ENCODE measurements around the gene UBL4A.

Gene UBL4A

DNA sequence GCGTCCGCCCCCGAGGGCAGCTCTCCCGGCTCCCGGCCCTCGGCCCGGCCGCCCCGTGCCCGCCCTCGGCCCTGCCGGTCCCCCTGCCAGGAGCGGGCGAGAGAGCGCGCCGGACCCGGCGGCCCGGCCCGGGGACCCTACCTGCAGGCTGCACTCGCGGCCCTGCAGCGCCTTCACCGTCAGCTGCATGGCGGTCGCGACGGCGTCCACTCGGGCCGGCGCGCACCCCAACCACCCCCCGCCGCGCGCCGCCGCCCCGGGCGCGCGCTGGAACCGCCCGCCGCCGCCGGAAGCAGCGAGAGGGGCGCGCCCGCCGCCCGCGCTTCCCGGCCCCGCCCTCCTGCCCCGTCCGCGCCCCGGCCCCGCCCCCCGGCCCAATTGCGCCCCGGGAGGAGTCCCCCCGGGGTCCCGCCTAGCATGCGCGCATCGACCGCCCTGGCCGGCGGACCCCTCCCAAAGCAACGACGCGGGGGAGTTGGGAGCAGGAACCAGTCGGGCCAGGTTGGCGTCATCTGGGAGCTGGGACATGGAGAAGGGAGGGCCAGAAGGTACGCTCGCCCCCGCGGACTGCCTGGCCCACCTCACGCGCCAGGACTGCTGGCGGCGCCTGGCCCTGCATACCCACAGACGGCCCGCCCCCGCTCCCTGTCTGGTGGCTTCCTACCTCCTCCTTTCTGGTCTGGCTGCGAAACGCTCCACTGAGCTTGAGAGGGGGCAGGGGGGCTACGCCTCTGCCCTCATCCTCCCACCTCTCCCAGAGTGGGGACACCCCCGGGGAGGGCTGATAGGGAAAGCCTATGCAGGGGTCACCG lies at the start of gene UBL4A:
TSS of gene UBL4A (minus strand) at position 220 of the 812 bp plus-strand sequence. CDS start at position 189, 31 bp downstream.
- DNase-seq (ENCODE audit: low read depth) = peak; percentile 44

DNA sequence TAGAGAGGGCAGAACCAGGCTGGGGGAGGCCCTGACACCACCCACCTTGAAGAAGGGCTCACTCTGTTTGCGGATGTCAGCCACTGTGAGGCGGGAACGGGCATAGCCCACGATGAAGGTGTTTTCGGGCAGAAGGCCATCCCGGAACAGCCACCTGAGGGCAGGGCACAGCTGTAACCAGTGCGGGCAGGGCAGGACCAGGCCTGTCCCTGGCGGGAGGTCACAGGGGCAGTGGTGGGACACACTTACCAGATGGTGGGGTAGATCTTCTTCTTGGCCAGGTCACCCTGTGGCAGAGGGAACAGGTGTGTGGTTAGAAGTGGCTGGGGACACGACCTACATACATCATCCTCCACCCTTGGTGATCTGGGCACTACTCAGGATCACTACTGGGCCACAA lies 49.5 kb upstream of the UBL4A start:
- no peak for DNase-seq (ENCODE audit: low read depth)

DNA sequence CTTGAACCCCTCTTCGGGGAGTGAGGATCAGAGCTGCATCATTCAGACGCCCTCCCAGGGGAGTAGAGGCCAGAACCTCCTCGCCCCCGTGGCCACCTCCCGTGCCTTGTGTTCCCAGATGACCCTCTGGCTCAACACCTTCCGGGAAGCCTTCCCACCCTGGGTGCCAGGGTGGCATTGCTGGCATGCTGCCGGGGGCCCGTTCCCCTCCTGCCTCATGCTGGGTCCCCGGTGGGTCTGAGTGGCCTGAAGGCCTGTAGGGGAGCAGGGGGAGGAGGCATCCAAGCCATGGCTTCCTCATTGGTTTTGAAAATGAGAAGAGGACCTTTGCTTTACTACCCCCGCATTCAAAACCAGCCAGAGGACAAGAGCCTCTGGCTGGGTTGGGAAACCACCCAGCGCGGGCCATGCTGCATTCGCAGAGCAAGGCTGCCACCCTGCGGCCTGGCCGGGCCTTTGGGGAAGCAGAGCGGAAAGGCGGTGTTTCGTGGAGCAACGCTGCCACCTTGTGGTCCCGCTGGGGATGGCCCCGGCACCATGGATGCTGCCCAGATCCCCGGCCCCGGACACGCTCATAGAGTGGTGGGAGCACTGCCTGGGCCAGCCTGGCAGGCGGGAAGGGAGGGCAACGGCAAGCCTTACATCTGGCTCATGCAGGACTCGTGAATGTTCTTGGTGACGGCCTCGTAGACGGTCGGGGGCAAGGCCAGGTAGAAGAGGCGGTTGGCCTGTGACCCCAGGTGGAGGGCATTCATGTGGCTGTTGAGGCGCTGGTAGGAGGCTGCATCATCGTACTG lies 48.3 kb upstream of the UBL4A start:
- peak; percentile 86 for DNase-seq (ENCODE audit: low read depth)

DNA sequence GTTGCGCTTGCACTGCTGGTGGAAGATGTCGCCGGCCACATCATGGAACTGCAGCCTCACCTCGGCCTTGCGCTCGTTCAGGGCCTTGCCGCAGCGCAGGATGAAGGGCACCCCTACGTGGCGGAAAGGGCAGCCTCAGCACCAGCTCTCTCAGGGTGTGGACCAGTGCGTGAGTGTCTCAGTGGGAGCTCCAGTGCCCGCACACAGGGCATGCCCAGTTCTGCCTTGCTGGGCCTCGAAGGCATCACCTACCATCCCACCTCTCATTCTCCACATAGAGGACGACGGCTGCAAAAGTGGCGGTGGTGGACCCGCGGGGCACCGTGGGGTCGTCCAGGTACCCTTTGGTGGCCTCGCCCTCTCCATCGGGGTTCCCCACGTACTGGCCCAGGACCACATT lies 46.3 kb upstream of the UBL4A start:
- no peak for DNase-seq (ENCODE audit: low read depth)

- DNase-seq (ENCODE audit: low read depth) = no peak
Measured at GRCh38 chrX:154531626-154532025, 45.2 kb upstream of the UBL4A start.

DNA sequence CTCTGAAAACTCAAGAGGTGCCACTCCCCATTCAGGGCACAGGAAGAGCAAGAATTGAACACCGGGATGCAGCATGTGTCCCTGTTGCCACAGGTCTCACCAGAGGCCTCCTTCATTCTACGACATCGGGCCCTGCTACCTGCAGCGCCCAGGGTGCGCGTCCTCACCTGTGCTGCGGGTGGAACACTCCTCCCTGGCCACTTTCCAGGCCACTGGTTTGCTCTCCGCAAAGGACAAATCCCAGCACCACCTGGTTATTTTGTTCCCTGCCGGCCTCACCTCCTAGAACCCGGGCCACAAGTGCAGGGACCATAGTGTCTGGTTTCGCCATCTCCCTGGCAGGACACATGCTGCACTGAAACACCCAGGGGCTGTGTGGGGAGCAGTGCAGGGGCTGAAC lies 43.9 kb upstream of the UBL4A start:
- DNase-seq (ENCODE audit: low read depth) = no peak

DNA sequence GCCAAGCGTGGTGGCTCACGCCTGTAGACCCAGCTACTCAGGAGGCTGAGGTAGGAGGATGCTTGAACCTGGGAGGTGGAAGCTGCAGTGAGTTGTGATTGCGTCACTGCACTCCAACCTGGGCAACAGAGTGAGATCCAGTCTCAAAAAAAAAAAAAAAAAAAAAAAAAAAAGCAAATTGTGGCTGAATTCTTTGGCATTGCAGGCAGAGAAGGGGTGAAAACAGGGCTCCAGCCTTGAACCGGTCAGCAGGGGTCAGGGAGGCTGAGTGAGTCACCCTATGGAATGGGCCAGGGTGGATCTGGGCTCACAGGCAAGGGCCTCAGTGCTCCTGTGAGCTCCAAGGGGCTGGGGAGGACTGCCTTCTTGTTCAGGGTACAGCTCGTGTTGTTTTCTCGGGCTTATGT lies 42.8 kb upstream of the UBL4A start:
- DNase-seq (ENCODE audit: low read depth) = no peak

DNA sequence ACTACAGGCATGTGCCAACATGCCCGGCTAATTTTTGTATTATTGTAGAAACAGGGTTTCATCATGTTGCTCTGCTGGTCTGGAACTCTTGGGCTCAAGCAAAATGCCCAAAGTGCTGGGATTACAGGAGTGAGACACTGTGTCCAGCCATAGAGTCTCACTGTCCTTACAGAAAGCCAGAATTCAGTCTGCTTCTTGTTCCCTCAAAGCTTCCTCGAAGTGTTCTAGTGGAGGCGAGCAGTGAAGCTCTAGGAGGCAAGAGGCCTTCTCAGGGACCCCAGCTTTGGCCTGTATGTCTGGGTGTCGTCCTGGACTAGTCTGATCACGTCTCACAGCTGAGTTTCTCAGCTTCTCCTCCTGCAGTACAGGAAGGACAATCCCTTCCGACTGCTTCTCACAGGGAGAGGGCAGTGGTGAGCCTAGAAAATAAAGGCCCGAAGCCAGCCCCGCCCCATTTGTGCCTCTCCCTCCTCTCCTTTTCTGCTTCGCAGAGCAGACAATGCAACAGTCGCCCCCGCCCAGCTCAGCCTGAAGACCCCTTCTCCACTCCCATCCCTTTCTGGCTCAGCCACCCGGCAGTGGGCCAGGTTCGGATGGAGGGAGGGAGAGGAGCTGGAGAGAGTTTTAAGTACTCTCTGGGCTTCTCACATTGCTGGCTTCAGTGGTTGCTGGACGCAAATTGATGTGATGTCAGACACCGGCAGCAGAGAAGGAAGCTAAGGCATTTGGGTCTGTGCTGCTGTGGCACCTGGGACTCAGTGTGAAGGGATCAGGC lies 40.7 kb upstream of the UBL4A start:
- DNase-seq (ENCODE audit: low read depth) = peak; percentile 35

DNA sequence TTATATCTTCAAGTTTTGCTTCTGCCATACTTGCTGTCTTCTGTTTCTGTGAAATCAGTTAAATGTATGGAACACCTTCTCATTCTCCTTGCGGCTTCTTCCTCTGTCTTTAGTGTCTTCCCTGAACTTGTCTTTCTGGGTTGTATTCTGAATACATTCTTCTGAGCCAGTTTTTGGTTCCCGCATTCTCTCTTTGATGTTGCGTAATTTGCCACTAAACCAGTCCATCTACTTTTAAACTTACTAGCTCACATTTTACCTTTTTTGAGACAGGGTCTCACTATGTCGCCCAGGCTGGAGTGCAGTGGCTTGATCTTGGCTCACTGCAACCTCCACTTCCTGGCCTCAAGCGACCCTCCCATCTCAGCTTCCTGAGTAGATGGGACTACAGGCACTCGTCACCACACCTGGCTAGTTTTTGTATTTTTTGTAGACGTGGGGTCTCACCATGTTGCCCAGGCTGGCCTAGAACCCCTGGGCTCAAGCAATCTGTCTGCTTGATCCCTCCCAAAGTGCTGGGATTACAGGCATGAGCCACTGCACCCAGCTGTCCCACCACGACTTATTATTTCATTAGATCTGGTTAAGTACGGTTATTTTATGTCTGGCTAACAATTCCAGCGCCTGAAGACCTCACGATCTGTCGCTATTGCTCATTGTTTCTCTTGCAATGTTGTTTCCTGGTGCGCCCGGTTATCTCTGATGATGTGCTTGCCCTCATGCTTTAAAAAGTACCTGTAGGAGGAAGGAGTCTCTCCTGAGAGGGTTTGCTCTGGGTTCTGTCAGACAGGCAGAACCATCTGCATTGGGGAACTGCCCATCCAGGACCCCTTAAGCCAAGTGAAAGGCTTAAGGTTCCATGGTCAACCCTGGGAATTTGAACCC lies 39.4 kb upstream of the UBL4A start:
- DNase-seq (ENCODE audit: low read depth) = no peak

GRCh38 chrX:154519389-154519788 lies 33.0 kb upstream of the UBL4A start:
- DNase-seq (ENCODE audit: low read depth) = no peak

GRCh38 chrX:154517101-154517781 lies 30.8 kb upstream of the UBL4A start:
- DNase-seq (ENCODE audit: low read depth) = no peak

GRCh38 chrX:154516656-154517100 lies 30.3 kb upstream of the UBL4A start:
- no peak for DNase-seq (ENCODE audit: low read depth)

DNA sequence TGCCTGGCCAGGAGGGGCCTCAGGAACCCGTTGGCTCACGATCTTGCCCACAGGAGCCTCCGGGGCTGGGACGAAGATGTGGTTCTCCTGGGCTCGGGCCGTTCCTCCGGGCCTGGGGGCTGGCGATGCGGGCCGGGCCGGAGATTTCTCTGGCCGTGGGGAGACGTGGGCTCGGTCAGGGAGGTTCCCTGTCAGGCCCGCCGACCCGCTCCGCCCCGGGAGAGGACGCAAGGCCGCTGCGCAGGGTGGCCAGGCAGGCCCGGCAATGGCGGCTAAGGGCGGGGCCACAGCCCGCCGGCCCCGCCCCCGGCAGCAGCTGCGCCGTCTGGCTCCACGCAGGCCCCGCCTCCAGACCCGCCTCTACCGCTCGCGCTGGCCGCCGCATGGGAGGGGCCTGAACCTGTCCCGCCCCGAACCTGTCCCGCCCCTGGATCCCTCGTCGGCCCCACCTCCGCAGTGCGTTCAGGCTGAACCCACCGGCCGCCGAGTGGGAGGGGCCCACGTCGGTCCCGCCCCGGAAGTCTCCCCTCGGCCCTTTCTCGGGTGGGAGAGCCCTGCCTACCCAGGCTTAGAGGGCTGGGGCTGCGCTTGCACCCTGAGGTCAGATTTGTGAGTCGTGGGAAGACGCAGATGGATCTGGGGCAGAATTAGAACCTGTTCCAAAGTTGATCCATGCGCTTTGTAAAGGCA lies 29.7 kb upstream of the UBL4A start, which contains the start of gene FAM3A:
TSS of gene FAM3A (minus strand) at position 267 of the 690 bp plus-strand sequence. CDS start 460 bp downstream, outside the sequence.
- DNase-seq (ENCODE audit: low read depth) = peak; percentile 87

DNA sequence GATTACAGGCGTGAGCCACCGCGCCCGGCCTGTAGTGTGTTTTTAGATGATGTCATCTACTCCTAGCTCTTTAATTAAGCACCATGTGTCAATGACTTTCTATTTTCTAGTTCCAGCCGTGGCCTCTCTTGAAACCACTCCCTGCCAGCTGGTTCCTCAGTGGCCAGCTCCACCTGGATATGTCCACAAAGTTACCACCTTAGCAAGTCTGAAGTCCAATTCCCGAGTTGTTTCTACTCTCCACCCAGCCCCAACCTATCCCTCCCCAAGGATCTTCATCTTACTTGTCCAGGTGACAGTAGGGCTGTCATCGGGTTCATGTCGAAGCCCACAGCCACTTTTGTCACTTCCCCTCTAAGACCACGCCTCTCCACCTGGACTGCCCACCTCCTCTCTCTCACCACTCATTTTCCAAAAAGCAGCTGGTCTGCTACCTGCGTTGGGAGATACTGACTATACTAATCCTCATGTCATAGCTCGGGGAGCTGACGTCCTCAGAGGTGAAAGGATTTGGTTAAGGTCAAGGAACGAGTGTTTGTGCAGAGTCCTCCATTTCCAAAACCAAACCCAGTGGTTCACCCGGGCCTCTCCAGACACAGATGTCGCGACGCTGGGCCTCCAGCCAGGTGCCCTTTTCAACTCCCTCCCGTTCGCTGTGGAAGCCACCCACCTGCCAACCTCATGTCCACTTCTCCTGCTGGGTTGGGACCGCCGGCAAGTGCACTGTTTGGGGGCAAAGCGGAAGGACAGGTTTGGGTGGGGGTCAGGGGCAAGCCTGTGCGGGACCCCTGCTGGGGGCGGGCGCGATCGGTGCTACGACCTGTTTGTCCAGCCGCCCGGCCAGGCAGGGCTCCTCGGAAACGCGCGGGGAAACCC lies 28.9 kb upstream of the UBL4A start:
- no peak for DNase-seq (ENCODE audit: low read depth)

GRCh38 chrX:154513716-154514115 lies 27.3 kb upstream of the UBL4A start:
- DNase-seq (ENCODE audit: low read depth) = no peak

- DNase-seq (ENCODE audit: low read depth) = no peak
Measured at GRCh38 chrX:154512879-154513553, 26.6 kb upstream of the UBL4A start.

GRCh38 chrX:154511761-154512160 lies 25.3 kb upstream of the UBL4A start:
- no peak for DNase-seq (ENCODE audit: low read depth)

GRCh38 chrX:154509455-154509854 lies 23.0 kb upstream of the UBL4A start:
- no peak for DNase-seq (ENCODE audit: low read depth)

DNA sequence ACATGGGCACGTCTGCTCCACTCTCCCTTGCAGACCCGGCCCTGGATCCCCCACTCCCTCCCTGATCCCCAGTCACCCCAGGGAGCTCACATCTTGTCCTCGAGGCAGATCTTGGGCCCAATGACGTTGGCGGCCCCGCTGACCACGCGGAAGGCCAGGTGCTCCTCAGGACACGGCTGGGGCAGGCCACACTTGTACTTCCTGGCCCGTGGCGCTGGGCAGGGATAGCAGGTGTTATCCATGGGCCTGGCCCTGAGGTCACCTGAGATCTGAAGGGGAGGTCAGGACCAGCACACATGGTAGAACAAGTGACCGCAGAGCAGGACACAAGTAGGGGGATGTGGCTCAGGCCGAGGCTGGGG lies 21.9 kb upstream of the UBL4A start:
- DNase-seq (ENCODE audit: low read depth) = no peak
